NCI-H460 (cell line): ENCODE data around the gene MT2A. TPM values are rescaled to one million over a fixed set of nuclear protein-coding genes. Genes with fewer than 3 reads are reported as not detected.
"Not testable (repeated sequence)": the region's sequence is repeated elsewhere in the genome, so short reads cannot be mapped to it uniquely, and the experiment has no call there.

Experiments
- DNase-seq: peaks from one replicate; pipeline ENCODE4 v3.0.0-alpha.2; 2016; ENCODE audit warnings: low read depth; ENCODE audit errors: extremely low read depth
- polyA plus RNA-seq: library from polyadenylated mRNA; depleted of rRNA; stranded (reverse); fragments of >200 nt; gene quantifications from 2 replicates; pipeline ENCODE4 v1.2.3, GENCODE V29; 2014; cell fraction: nucleus; rRNA removed
- total RNA-seq: library from RNA; depleted of rRNA; stranded (reverse); fragments of >200 nt; shearing (Covaris generic); gene quantifications from 2 replicates; pipeline ENCODE4 v1.2.3, GENCODE V29; 2014; rRNA removed

Gene MT2A
- 83.8 and 113 TPM in 2 replicates for total RNA-seq
- 0.43 and 2.2 TPM in 2 replicates for polyA plus RNA-seq

GRCh38 chr16:56608043-56608875 lies at the start of gene MT2A:
Gene MT2A (plus strand): TSS chr16:56608584. CDS start chr16:56608656, 72 bp downstream.
- peak; percentile 98 for DNase-seq

GRCh38 chr16:56559109-56559508 lies 49.3 kb upstream of the MT2A start:
- DNase-seq, result no peak

- DNase-seq, result no peak
These were observed 47.9 kb upstream of the MT2A start for GRCh38 chr16:56560447-56560846.

GRCh38 chr16:56561126-56561525 lies 47.3 kb upstream of the MT2A start:
- DNase-seq, result no peak

- DNase-seq, result no peak
These were observed 43.4 kb upstream of the MT2A start, which contains the start of gene MT4 for GRCh38 chr16:56564793-56565477. Gene MT4 (plus strand): TSS chr16:56565073. CDS start chr16:56565129, 56 bp downstream.

- DNase-seq, result no peak
These were observed 38.4 kb upstream of the MT2A start for GRCh38 chr16:56569971-56570370.

- DNase-seq, result no peak
These were observed 36.9 kb upstream of the MT2A start for GRCh38 chr16:56571525-56571924.

- no peak for DNase-seq
These were observed 33.8 kb upstream of the MT2A start for GRCh38 chr16:56574625-56575024.

GRCh38 chr16:56576585-56577299 lies 31.6 kb upstream of the MT2A start:
- DNase-seq, result peak; percentile 78

- no peak for DNase-seq
These were observed 31.1 kb upstream of the MT2A start for GRCh38 chr16:56577300-56577625.

GRCh38 chr16:56580391-56581048 lies 27.9 kb upstream of the MT2A start:
- DNase-seq, result no peak

- not testable (repeated sequence) for DNase-seq
These were observed 25.5 kb upstream of the MT2A start for GRCh38 chr16:56582911-56583310.

- DNase-seq, result no peak
These were observed 24.8 kb upstream of the MT2A start for GRCh38 chr16:56583351-56584168.

GRCh38 chr16:56584276-56584675 lies 24.1 kb upstream of the MT2A start:
- DNase-seq, result no peak

GRCh38 chr16:56588781-56589140 lies 19.6 kb upstream of the MT2A start:
- no peak for DNase-seq

GRCh38 chr16:56589141-56590039 lies 19.0 kb upstream of the MT2A start, which contains the start of gene MT3:
Gene MT3 (plus strand): TSS chr16:56589528. CDS start chr16:56589591, 63 bp downstream.
- no peak for DNase-seq

- no peak for DNase-seq
These were observed 16.9 kb upstream of the MT2A start for GRCh38 chr16:56591377-56592060.
